Regular cardiac myocyte (primary cell): ENCODE measurements around the gene BHLHE40. TPM values are rescaled to one million over a fixed set of nuclear protein-coding genes. Genes with fewer than 3 reads are reported as not detected.

Experiments used
- total RNA-seq: library from RNA; depleted of rRNA; stranded (reverse); fragments of >200 nt; gene quantifications from 2 replicates; pipeline ENCODE4 v1.2.3, GENCODE V29; 2014

BHLHE40 gene
- 55.4 and 73.3 TPM in 2 replicates for total RNA-seq

DNA sequence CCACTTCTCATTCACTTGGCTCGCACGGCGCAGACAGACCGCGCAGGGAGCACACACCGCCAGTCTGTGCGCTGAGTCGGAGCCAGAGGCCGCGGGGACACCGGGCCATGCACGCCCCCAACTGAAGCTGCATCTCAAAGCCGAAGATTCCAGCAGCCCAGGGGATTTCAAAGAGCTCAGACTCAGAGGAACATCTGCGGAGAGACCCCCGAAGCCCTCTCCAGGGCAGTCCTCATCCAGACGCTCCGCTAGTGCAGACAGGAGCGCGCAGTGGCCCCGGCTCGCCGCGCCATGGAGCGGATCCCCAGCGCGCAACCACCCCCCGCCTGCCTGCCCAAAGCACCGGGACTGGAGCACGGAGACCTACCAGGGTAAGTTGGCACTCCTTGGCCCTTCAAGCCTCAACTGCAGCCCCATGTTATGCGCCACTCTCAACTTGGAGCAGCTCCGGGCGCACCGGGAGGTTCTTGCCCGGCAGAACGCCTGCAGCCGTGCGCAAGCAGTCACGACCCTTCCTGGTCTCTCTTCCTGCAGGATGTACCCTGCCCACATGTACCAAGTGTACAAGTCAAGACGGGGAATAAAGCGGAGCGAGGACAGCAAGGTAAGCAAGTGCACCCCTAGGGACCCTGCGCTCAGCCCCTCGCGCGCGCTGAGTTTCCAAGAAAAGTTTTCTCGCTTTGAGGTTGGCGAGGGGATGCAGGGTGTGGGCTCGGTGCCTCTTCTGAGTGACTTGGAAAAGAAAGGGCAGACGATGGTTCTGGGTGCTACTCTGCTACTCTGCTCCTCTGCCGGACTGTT is at the start of gene BHLHE40:
Gene BHLHE40, plus strand, starts transcription at position 10 of the 801 bp plus-strand sequence. Its CDS starts 282 bp downstream, at position 292.

Other genes with a start within 250 kb of the BHLHE40 start
- gene ARL8B, start 142.9 kb downstream of the BHLHE40 start, total RNA-seq, result 30.1 and 60.3 TPM in 2 replicates
- 18.3 and 49.3 TPM in 2 replicates for gene EDEM1, start 208.3 kb downstream of the BHLHE40 start, total RNA-seq